Measurements from ENCODE around the gene SRRM2.

DNA sequence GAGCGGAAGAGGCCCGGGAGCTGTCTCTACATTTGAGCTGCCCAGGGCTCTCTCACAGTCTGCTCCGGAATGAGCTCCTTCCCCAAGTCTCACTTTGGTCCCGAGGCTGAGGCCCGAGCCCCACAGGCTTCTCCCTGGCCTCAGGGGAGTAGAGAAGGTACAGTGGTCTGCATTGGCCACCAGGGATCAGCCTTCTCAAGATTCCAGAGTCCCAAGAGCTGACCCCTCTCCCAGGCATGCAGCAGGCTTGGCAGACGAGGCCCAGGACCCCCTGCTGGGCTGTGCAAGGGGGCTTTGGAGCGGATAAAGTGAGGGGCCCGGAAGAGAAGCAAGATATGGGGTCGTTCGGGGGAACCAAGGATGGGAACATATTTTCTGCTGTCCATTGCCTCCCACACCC lies 35.5 kb upstream of the SRRM2 start:
- TF ChIP-seq CTCF (IDR thresholded peaks at IDR 0.05; ENCODE audit: low read depth, low read length) (no peak), EZH2phosphoT487 (IDR thresholded peaks at IDR 0.05; ENCODE audit: low read depth) (no peak)
